ENCODE data around the gene PFKP.

PFKP gene

DNA sequence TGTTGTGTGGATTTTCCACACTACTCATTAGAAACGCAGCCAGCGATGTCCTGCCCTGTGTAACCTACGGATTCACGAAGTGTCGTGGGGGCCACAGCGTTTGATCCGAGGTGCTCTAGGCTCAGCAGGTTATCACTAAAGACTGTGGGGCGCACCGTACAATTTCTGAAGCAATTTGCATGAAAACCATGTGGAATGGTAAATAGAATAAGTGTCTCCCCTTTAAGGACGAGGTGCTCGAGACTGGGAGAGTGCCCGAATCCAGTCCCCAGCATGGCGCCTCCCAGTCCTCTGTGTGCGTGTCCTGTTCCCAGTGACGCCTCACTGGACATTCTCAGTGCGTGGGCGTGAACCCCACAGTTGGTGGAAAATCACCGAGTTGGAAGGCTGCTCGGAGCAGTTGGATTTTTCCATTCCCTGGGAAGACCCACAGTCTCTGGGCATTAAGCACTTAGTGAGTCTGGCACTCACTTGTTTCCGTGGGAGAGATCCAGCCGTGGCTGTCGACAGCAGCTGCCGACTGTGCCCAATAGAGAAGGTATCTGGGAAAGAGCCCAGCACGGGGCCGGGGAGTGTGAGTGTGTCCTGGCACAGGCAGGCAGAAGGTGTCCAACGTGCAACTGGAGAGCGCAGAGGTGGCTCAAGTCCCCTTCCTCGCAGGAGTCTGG is 37.0 kb downstream of the PFKP start:
- TF ChIP-seq, protein P1, sequence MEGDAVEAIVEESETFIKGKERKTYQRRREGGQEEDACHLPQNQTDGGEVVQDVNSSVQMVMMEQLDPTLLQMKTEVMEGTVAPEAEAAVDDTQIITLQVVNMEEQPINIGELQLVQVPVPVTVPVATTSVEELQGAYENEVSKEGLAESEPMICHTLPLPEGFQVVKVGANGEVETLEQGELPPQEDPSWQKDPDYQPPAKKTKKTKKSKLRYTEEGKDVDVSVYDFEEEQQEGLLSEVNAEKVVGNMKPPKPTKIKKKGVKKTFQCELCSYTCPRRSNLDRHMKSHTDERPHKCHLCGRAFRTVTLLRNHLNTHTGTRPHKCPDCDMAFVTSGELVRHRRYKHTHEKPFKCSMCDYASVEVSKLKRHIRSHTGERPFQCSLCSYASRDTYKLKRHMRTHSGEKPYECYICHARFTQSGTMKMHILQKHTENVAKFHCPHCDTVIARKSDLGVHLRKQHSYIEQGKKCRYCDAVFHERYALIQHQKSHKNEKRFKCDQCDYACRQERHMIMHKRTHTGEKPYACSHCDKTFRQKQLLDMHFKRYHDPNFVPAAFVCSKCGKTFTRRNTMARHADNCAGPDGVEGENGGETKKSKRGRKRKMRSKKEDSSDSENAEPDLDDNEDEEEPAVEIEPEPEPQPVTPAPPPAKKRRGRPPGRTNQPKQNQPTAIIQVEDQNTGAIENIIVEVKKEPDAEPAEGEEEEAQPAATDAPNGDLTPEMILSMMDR (IDR thresholded peaks at IDR 0.05), result no peak

GRCh38 chr10:3105166-3105565 is 37.8 kb downstream of the PFKP start:
- TF ChIP-seq, protein P1 (IDR thresholded peaks at IDR 0.05), result no peak

DNA sequence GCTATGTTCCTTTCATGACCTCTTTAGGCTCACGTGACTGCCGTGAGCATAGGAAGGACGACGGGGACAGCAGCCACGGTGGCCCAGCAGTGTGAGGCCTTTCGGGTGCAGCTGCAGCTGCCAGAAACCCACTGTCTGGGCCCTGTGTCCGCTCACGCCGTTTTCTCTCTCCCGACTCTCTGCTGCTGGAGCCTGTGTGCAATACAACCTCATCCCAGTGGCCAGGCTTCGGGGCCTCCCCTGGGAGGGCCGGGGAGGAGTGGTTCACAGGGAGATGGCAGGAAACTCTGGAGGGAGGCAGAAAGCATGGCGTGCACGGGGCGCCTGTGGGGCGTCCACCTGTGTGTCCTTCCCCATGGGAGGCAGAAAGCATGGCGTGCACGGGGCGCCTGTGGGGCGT is 38.6 kb downstream of the PFKP start:
- TF ChIP-seq, protein P1 (IDR thresholded peaks at IDR 0.05), result no peak

DNA sequence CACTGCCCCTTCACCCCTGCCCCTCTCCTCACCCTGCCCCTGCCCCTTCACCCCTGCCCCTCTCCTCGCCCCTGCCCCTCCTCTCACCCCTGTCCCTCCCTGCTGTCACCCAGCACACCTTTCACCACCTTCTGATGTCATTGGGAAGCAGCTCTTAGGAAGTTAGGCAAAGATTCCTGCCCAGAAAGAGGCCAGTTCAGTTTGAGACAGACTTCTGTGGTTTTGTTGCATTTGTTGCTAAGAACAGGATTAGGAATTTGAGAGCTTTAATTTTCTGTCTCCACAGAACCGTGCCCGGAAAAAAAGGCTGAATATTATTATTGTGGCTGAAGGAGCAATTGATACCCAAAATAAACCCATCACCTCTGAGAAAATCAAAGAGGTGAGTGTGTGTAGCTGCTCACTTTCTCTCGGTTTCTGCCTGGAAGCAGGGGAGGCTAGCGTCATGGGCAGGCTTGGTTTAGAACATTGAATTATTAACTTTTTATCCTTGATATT is 39.6 kb downstream of the PFKP start:
- TF ChIP-seq, protein P1 (IDR thresholded peaks at IDR 0.05), result no peak

DNA sequence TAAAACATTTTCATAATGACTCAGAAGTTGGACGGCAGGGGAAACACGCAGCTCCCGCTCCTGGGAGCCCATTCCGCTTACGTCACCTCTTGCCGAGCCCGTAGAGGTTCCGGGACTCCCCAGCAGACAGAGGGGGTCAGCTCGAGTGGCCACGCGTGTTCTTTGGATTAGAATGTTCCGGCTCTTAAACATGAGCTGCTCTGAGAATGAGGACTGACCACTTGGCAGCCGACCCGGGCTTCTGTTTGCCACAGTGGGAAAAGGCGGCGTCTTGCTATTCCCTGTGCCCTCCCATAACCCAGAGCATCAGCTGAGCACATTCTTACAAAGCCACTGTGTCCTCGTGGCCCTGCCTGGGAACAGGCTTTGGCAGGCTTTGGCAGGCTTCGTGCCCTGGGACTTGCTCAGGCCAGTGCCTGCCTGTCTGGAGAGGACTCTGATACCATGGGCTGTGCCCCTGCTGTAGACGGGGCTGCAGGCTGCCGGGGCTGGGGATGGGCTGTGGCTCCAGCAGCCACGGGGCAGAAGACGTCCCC is 40.1 kb downstream of the PFKP start:
- TF ChIP-seq, protein P1 (IDR thresholded peaks at IDR 0.05), result no peak

DNA sequence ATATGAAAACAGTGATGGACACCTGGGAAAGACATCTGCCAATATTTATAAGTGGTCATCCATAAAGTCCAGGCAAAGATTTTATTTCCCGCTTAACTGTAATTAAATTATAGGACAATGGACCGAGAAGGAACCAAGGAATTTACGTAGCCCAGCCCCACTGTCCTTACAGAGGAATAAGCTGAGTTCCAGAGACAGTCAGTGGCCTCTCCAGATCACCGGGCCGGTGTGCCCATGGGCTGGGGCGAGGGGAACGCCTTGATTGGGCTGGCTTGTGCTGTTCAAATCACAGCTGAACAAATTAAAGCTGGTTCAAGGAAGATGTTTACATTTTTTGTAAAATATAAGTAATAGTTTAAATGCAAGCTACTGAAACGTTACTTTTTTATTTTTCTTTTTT is 40.7 kb downstream of the PFKP start:
- TF ChIP-seq, protein P1 (IDR thresholded peaks at IDR 0.05), result no peak

DNA sequence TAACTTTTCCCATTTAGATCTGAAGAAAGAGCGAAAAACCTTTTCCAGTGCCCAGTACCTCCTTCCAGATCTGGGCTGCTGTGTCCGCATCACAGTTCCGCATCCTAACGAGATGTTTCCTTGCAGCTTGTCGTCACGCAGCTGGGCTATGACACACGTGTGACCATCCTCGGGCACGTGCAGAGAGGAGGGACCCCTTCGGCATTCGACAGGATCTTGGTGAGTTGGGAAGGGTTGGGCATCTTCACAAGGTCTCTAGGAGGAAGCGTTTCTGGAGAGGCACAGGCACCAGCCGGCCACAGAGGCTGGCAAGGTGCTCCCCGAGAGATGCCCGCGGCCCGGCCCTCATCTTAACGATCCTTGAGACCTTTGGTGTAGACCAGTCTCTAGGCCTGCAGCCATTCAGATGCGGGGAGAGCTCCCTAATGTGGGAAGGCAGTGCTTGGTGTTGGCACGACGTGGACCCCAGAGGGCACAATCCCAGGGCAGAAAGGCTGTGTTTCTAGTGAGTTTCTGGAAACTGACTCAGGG is 41.3 kb downstream of the PFKP start:
- TF ChIP-seq, protein P1 (IDR thresholded peaks at IDR 0.05), result no peak
